H1 (cell line): ENCODE results near the gene UBQLN1. TPM values are rescaled to one million over a fixed set of nuclear protein-coding genes. Genes with fewer than 3 reads are reported as not detected.

ENCODE experiments used
- ATF2 ChIP-seq: IDR thresholded peaks from 2 replicates; pipeline ENCODE4 v1.6.1; 2012; ENCODE audit warnings: low read length, inconsistent platforms
- CBX5 ChIP-seq: fragments of 300-800, 300-1000 bp; sonication (generic); IDR thresholded peaks from 2 replicates; pipeline ENCODE4 v1.7.1; 2016; ENCODE audit warnings: antibody characterized with exemption, low read length, low read depth
- FOSL1 ChIP-seq: IDR thresholded peaks from 2 replicates; pipeline ENCODE4 v1.6.1; 2011; ENCODE audit warnings: mild to moderate bottlenecking, low read depth, low read length, moderate library complexity; ENCODE audit not compliant: insufficient read depth
- HDAC6 ChIP-seq: IDR thresholded peaks from one replicate; pipeline ENCODE4 v1.7.1; 2012; ENCODE audit warnings: low read depth, mild to moderate bottlenecking, inconsistent platforms, low read length, moderate library complexity
- JUND ChIP-seq: IDR thresholded peaks from 2 replicates; pipeline ENCODE4 v1.6.1; 2011; ENCODE audit warnings: mild to moderate bottlenecking, improper control_type of control experiment, low read length
- PHF8 ChIP-seq: fragments of 200-600 bp; sonication (generic); conservative IDR thresholded peaks from 2 replicates; pipeline ENCODE4 v1.7.1; 2012; ENCODE audit warnings: low read depth, mild to moderate bottlenecking, inconsistent platforms, low read length, moderate library complexity
- POLR2A ChIP-seq, 2 experiments: IDR thresholded peaks; 1 replicate in 1 of 2; 2 replicates in 1 of 2; pipeline ENCODE4 v1.6.1; 2011; ENCODE audit warnings: low read depth in 2 of 2, low read length in 2 of 2, mild to moderate bottlenecking in 2 of 2; ENCODE audit errors: control extremely low read depth in 1 of 2
- SIRT6 ChIP-seq: IDR thresholded peaks from one replicate; pipeline ENCODE4 v1.7.1; 2012; ENCODE audit warnings: low read length, inconsistent platforms
- SUZ12 ChIP-seq: fragments of 200-600 bp; sonication (generic); IDR thresholded peaks from 2 replicates; pipeline ENCODE4 v1.6.1; 2012; ENCODE audit warnings: mild to moderate bottlenecking, inconsistent platforms, low read length, moderate library complexity, mixed read lengths
- TEAD4 ChIP-seq: IDR thresholded peaks from 2 replicates; pipeline ENCODE4 v1.6.1; 2012; ENCODE audit warnings: low read depth, low read length, inconsistent platforms, mixed read lengths
- polyA plus RNA-seq, 7 experiments: library from polyadenylated mRNA; depleted of rRNA in 3 of 7; stranded (reverse) in 5 of 7; unstranded in 2 of 7; fragments of >200 nt in 5 of 7; fragments of 200-250 nt in 2 of 7; gene quantifications; 1 replicate in 5 of 7; 2 replicates in 1 of 7; 4 replicates in 1 of 7; pipeline versions ENCODE4 v1.2.1 to v1.2.3, GENCODE V29; 2011 to 2013; ENCODE audit warnings: missing spikeins in 2 of 7, mixed read lengths in 2 of 7
- total RNA-seq: library from RNA; stranded (reverse); fragmentation: NEBNext Ultra II Directional; extraction: Animal tissue kit (Norgen Biotek cat#: 25700); gene quantifications from 2 replicates; pipeline ENCODE4 v1.2.1, GENCODE V29; 2021
- TF ChIP-seq, protein P1 (sequence below): fragments of 300-600 bp; sonication (generic); IDR thresholded peaks from 2 replicates; pipeline ENCODE4 v1.7.1; 2012; ENCODE audit warnings: low read length, moderate library complexity, mild to moderate bottlenecking, inconsistent platforms; ENCODE audit not compliant: insufficient replicate concordance

UBQLN1 gene
- total and polyA plus RNA-seq, 2 of the 8 experiments (the other 6 are each of a cell fraction or from before 2014, with no cell fraction given) = 62.4 to 105 TPM

GRCh38 chr9:83628540-83628939, 79.2 kb downstream of the UBQLN1 start (continued):
- TF ChIP-seq, protein P1, sequence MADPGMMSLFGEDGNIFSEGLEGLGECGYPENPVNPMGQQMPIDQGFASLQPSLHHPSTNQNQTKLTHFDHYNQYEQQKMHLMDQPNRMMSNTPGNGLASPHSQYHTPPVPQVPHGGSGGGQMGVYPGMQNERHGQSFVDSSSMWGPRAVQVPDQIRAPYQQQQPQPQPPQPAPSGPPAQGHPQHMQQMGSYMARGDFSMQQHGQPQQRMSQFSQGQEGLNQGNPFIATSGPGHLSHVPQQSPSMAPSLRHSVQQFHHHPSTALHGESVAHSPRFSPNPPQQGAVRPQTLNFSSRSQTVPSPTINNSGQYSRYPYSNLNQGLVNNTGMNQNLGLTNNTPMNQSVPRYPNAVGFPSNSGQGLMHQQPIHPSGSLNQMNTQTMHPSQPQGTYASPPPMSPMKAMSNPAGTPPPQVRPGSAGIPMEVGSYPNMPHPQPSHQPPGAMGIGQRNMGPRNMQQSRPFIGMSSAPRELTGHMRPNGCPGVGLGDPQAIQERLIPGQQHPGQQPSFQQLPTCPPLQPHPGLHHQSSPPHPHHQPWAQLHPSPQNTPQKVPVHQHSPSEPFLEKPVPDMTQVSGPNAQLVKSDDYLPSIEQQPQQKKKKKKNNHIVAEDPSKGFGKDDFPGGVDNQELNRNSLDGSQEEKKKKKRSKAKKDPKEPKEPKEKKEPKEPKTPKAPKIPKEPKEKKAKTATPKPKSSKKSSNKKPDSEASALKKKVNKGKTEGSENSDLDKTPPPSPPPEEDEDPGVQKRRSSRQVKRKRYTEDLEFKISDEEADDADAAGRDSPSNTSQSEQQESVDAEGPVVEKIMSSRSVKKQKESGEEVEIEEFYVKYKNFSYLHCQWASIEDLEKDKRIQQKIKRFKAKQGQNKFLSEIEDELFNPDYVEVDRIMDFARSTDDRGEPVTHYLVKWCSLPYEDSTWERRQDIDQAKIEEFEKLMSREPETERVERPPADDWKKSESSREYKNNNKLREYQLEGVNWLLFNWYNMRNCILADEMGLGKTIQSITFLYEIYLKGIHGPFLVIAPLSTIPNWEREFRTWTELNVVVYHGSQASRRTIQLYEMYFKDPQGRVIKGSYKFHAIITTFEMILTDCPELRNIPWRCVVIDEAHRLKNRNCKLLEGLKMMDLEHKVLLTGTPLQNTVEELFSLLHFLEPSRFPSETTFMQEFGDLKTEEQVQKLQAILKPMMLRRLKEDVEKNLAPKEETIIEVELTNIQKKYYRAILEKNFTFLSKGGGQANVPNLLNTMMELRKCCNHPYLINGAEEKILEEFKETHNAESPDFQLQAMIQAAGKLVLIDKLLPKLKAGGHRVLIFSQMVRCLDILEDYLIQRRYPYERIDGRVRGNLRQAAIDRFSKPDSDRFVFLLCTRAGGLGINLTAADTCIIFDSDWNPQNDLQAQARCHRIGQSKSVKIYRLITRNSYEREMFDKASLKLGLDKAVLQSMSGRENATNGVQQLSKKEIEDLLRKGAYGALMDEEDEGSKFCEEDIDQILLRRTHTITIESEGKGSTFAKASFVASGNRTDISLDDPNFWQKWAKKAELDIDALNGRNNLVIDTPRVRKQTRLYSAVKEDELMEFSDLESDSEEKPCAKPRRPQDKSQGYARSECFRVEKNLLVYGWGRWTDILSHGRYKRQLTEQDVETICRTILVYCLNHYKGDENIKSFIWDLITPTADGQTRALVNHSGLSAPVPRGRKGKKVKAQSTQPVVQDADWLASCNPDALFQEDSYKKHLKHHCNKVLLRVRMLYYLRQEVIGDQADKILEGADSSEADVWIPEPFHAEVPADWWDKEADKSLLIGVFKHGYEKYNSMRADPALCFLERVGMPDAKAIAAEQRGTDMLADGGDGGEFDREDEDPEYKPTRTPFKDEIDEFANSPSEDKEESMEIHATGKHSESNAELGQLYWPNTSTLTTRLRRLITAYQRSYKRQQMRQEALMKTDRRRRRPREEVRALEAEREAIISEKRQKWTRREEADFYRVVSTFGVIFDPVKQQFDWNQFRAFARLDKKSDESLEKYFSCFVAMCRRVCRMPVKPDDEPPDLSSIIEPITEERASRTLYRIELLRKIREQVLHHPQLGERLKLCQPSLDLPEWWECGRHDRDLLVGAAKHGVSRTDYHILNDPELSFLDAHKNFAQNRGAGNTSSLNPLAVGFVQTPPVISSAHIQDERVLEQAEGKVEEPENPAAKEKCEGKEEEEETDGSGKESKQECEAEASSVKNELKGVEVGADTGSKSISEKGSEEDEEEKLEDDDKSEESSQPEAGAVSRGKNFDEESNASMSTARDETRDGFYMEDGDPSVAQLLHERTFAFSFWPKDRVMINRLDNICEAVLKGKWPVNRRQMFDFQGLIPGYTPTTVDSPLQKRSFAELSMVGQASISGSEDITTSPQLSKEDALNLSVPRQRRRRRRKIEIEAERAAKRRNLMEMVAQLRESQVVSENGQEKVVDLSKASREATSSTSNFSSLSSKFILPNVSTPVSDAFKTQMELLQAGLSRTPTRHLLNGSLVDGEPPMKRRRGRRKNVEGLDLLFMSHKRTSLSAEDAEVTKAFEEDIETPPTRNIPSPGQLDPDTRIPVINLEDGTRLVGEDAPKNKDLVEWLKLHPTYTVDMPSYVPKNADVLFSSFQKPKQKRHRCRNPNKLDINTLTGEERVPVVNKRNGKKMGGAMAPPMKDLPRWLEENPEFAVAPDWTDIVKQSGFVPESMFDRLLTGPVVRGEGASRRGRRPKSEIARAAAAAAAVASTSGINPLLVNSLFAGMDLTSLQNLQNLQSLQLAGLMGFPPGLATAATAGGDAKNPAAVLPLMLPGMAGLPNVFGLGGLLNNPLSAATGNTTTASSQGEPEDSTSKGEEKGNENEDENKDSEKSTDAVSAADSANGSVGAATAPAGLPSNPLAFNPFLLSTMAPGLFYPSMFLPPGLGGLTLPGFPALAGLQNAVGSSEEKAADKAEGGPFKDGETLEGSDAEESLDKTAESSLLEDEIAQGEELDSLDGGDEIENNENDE = no peak
- TF ChIP-seq TEAD4 (no peak), SUZ12 (no peak), CBX5 (no peak), HDAC6 (no peak), POLR2A (IDR thresholded peaks at IDR 0.05; ENCODE audit: control extremely low read depth in 1 of 2, low read depth in 2 of 2, low read length in 2 of 2) (no peak), SIRT6 (no peak), PHF8 (no peak), ATF2 (no peak), JUND (no peak), FOSL1 (no peak)
